Heart left ventricle (tissue), 13 donors: ENCODE measurements around the gene KRT20.

Experiments
- CTCF ChIP-seq, 12 donors: fragments of 200-600 bp; sonication (generic) in 4 of 12; IDR thresholded peaks; one replicate each; pipeline versions ENCODE4 v1.5.0 to v1.8.0; 2018 to 2022; ENCODE audit warnings: antibody characterized with exemption in 12 of 12, mild to moderate bottlenecking in 5 of 12
- POLR2A ChIP-seq, 2 donors: fragments of 450-650 bp; IDR thresholded peaks; one replicate each; pipeline ENCODE4 v1.6.1; 2017; ENCODE audit warnings: antibody characterized with exemption in 2 of 2, mild to moderate bottlenecking in 2 of 2, moderate library complexity in 2 of 2
- donor health status: ischemic (EF 13 %, LVEDD 7.1; RV severe dilation, severe dysfunction).
- donor health status: DM: no; HTN: yes; CAD: no.
- donor health status: DM: no; HTN: no; CAD: no.
- donor health status: ischemic (EF 25% LVEDD 6.9; RV normal size, moderate dysfunction).
- donor health status: ischemic (EF 25% LVEDD 5.7; RV mildly dilated, moderate dysfunction).
- donor health status: ischemic (EF 35%, LVEDD 5.7; RV mildly dilated, moderate dysfunction).
- donor health status: nonischemic (EF 11% LVEDD 7.7; RV severe dilation, severe dysfunction).
- donor health status: DM: yes; HTN: yes; CAD: no.
- donor health status: PGD.
- donor health status: ischemic (EF 29% LVEDD 5.4; RV normal size, mild dysfunction).
- donor health status: nonischemic (EF 23%, LVEDD 6.1; RV moderate dilation, normal function).

GRCh38 chr17:40883626-40884334, 1.3 kb downstream of the KRT20 start:
- TF ChIP-seq CTCF (IDR thresholded peaks at IDR 0.05) (no peak), POLR2A (IDR thresholded peaks at IDR 0.05) (no peak)
